ENCODE results near the gene AP1S3. TPM values are rescaled to one million over a fixed set of nuclear protein-coding genes. Genes with fewer than 3 reads are reported as not detected.

AP1S3 gene
- total and polyA plus RNA-seq, 2 donors (not counting 3 experiments of a cell fraction or from before 2014, with no cell fraction given) = 0.69 to 3.8 TPM

GRCh38 chr2:223886726-223887125 is 49.3 kb upstream of the AP1S3 start:
- ChIA-PET CTCF (no interaction called here), POLR2A (no interaction called here)
- Histone ChIP-seq H3K79me2 (ENCODE audit: control insufficient read depth, insufficient read depth, low read length) (no peaks in the 10 kb centered on the region), H3K4me3 (replicated peaks in 1 of 3; ENCODE audit: insufficient read depth in 1 of 3, low read depth in 1 of 3, low read length in 3 of 3) (no peak overlapping the region), H3K27me3 (ENCODE audit: control insufficient read depth in 2 of 2, insufficient read depth in 2 of 2, low read length in 2 of 2) (no peaks in the 10 kb centered on the region), H3K9me1 (replicated peaks; ENCODE audit: control insufficient read depth, extremely low read depth, insufficient read depth, low read length) (no peaks in the 10 kb centered on the region), H3K36me3 (ENCODE audit: control insufficient read depth in 2 of 2, extremely low read depth in 1 of 2, insufficient read depth in 2 of 2, low read length in 2 of 2) (peaks cover 7 to 12% of the 10 kb centered on the region in 2 experiments), H3K4me2 (ENCODE audit: insufficient read depth, low read length) (no peak overlapping the region), H3K27ac (ENCODE audit: insufficient read depth, low read depth, low read length) (no peak overlapping the region), H3K9ac (replicated peaks; ENCODE audit: extremely low read depth, insufficient read depth, low read length) (no peak overlapping the region), H3K9me3 (replicated peaks; ENCODE audit: control insufficient read depth, insufficient read depth, low read length) (no peaks in the 10 kb centered on the region), H4K20me1 (replicated peaks; ENCODE audit: control insufficient read depth, extremely low read depth, insufficient read depth, low read length) (no peaks in the 10 kb centered on the region), H2AFZ (ENCODE audit: low read depth, low read length) (no peak overlapping the region), H3K4me1 (ENCODE audit: control insufficient read depth, extremely low read depth, insufficient read depth, low read length) (no peaks in the 10 kb centered on the region)
- intact Hi-C loops (cut with micrococcal nuclease) = no loop called here
- dilution Hi-C loops (cut with MboI; ENCODE audit: extremely low pct_ligation_motif_present, low sequenced_read_pairs) = no loop called here
- FAIRE-seq (no peak), DNase-seq (ENCODE audit: low read depth, low spot score) (no peak)
- BruUV-seq (replicated peaks) = no TSS peak
- TF ChIP-seq JUN (IDR thresholded peaks at IDR 0.05; ENCODE audit: borderline replicate concordance, insufficient read depth, insufficient read length, low read depth) = no peak

GRCh38 chr2:223884399-223884798 is 47.0 kb upstream of the AP1S3 start:
- Histone ChIP-seq H3K36me3 (ENCODE audit: control insufficient read depth in 2 of 2, extremely low read depth in 1 of 2, insufficient read depth in 2 of 2, low read length in 2 of 2) (peaks cover 10 to 27% of the 10 kb centered on the region in 2 experiments), H3K9me3 (replicated peaks; ENCODE audit: control insufficient read depth, insufficient read depth, low read length) (no peaks in the 10 kb centered on the region), H3K27ac (ENCODE audit: insufficient read depth, low read depth, low read length) (no peak overlapping the region), H4K20me1 (replicated peaks; ENCODE audit: control insufficient read depth, extremely low read depth, insufficient read depth, low read length) (no peaks in the 10 kb centered on the region), H3K9ac (replicated peaks; ENCODE audit: extremely low read depth, insufficient read depth, low read length) (no peak overlapping the region), H3K27me3 (ENCODE audit: control insufficient read depth in 2 of 2, insufficient read depth in 2 of 2, low read length in 2 of 2) (no peaks in the 10 kb centered on the region), H3K9me1 (replicated peaks; ENCODE audit: control insufficient read depth, extremely low read depth, insufficient read depth, low read length) (no peaks in the 10 kb centered on the region), H3K4me3 (replicated peaks in 1 of 3; ENCODE audit: insufficient read depth in 1 of 3, low read depth in 1 of 3, low read length in 3 of 3) (no peak overlapping the region), H2AFZ (ENCODE audit: low read depth, low read length) (no peak overlapping the region), H3K4me2 (ENCODE audit: insufficient read depth, low read length) (no peak overlapping the region), H3K79me2 (ENCODE audit: control insufficient read depth, insufficient read depth, low read length) (no peaks in the 10 kb centered on the region), H3K4me1 (ENCODE audit: control insufficient read depth, extremely low read depth, insufficient read depth, low read length) (no peaks in the 10 kb centered on the region)
- TF ChIP-seq POLR2AphosphoS5 (IDR thresholded peaks at IDR 0.05; ENCODE audit: insufficient read depth, low read depth, low read length) (no peak), MYC (IDR thresholded peaks at IDR 0.05; ENCODE audit: low read depth, low read length) (no peak), CTCF (IDR thresholded peaks at IDR 0.05; ENCODE audit: extremely low read depth in 1 of 2, insufficient read depth in 1 of 2, low read depth in 1 of 2, low read length in 2 of 2) (no peak), EZH2 (IDR thresholded peaks at IDR 0.05; ENCODE audit: borderline replicate concordance, low read depth, low read length, severe bottlenecking) (no peak), JUN (IDR thresholded peaks at IDR 0.05; ENCODE audit: borderline replicate concordance, insufficient read depth, insufficient read length, low read depth) (no peak), GATA2 (IDR thresholded peaks at IDR 0.05; ENCODE audit: insufficient read depth, insufficient read length, low read depth, low read length) (no peak), POLR2A (IDR thresholded peaks at IDR 0.05; ENCODE audit: low read depth, low read length) (no peak), MAX (IDR thresholded peaks at IDR 0.05; ENCODE audit: insufficient read depth, insufficient read length) (no peak), FOS (IDR thresholded peaks at IDR 0.05; ENCODE audit: borderline replicate concordance, insufficient read depth, low read length) (no peak)
- FAIRE-seq (no peak), DNase-seq (ENCODE audit: low read depth, low spot score) (no peak)
- BruUV-seq (replicated peaks) = no TSS peak
- POLR2A ChIA-PET = no interaction called here
- dilution Hi-C loops (cut with MboI; ENCODE audit: extremely low pct_ligation_motif_present, low sequenced_read_pairs) = no loop called here
- intact Hi-C loops (cut with micrococcal nuclease) = no loop called here
- CTCF ChIA-PET = no interaction called here
